ENCODE measurements around the gene PPP1R9A. TPM values are rescaled to one million over a fixed set of nuclear protein-coding genes. Genes with fewer than 3 reads are reported as not detected.

The PPP1R9A gene
- total RNA-seq, 3 donors from 2014 or later = 7.5 to 34.7 (median 19.3) TPM

DNA sequence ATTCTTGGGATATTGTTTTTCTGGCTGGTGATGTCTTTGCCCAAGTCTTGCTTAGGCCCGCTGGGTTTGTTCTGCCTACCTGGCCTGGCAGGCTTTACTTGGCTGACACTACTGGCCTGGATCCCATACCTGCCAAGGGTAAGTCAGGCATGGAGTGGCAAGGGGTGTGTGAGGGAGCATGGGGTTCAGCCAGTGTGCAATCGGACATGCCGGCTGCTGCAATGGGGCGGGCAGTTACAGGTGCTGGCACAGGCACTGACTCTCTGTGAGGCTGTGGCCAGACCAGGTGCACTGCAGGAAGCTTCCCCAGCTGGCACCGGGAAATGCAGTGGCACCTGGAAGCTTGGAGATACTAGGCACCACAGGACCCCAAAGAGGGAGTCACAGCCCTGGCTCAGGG lies 248.6 kb downstream of the PPP1R9A start:
- Histone ChIP-seq H3K36me3 (no peaks in the 10 kb centered on the region), H3K4me1 (no peaks in the 10 kb centered on the region), H3K27me3 (no peaks in the 10 kb centered on the region), H3K4me3 (no peak overlapping the region), H3K9me3 (no peaks in the 10 kb centered on the region), H3K27ac (no peak overlapping the region)
- intact Hi-C loops (cut with DNase I; ENCODE audit: low total_unique reads) = no loop called here
- peak in 1 of 2 donors; percentile 62 for DNase-seq (ENCODE audit: low spot score in 2 of 2)
- no peak for TF ChIP-seq POLR2A (IDR thresholded peaks at IDR 0.05)

- no peaks in the 10 kb centered on the region for H3K4me1 ChIP-seq
- H3K9me3 ChIP-seq = no peaks in the 10 kb centered on the region
- no peak overlapping the region for H3K27ac ChIP-seq
- H3K27me3 ChIP-seq = no peaks in the 10 kb centered on the region
- TF ChIP-seq POLR2AphosphoS5 (IDR thresholded peaks at IDR 0.05) (no peak), POLR2A (IDR thresholded peaks at IDR 0.05) (no peak)
- TF ChIP-seq, protein P1, sequence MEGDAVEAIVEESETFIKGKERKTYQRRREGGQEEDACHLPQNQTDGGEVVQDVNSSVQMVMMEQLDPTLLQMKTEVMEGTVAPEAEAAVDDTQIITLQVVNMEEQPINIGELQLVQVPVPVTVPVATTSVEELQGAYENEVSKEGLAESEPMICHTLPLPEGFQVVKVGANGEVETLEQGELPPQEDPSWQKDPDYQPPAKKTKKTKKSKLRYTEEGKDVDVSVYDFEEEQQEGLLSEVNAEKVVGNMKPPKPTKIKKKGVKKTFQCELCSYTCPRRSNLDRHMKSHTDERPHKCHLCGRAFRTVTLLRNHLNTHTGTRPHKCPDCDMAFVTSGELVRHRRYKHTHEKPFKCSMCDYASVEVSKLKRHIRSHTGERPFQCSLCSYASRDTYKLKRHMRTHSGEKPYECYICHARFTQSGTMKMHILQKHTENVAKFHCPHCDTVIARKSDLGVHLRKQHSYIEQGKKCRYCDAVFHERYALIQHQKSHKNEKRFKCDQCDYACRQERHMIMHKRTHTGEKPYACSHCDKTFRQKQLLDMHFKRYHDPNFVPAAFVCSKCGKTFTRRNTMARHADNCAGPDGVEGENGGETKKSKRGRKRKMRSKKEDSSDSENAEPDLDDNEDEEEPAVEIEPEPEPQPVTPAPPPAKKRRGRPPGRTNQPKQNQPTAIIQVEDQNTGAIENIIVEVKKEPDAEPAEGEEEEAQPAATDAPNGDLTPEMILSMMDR (IDR thresholded peaks at IDR 0.05) = no peak
- no peak for DNase-seq (ENCODE audit: low spot score in 2 of 2)
- no peak overlapping the region for H3K4me3 ChIP-seq
- no peaks in the 10 kb centered on the region for H3K36me3 ChIP-seq
- intact Hi-C loops (cut with DNase I; ENCODE audit: low total_unique reads) = no loop called here
These were observed 250.0 kb downstream of the PPP1R9A start for GRCh38 chr7:95157381-95157780.

DNA sequence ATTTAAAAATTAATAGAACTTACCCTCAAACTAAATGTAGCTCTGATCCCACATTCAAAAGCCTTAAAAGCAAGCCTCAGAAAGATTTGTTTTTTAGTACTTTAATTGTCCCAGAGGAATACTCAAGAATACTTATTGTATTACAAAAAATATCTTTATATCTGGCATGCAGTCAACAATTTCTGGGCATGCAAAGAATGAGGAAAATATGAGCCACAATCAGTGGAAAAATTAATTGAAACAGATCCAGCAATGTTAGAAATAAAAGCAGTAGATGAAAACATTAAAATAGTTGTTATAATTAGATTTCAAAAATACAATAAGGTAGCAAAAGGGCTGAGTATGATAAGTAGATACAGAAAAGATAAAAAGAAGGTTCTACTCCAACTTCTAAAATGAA lies 262.3 kb downstream of the PPP1R9A start:
- no peaks in the 10 kb centered on the region for H3K36me3 ChIP-seq
- H3K27ac ChIP-seq = no peak overlapping the region
- intact Hi-C loops (cut with DNase I; ENCODE audit: low total_unique reads) = no loop called here
- no peaks in the 10 kb centered on the region for H3K27me3 ChIP-seq
- no peaks in the 10 kb centered on the region for H3K9me3 ChIP-seq
- H3K4me3 ChIP-seq = no peak overlapping the region
- H3K4me1 ChIP-seq = no peaks in the 10 kb centered on the region
- no peak for DNase-seq (ENCODE audit: low spot score in 2 of 2)
- TF ChIP-seq POLR2AphosphoS5 (IDR thresholded peaks at IDR 0.05) (no peak), POLR2A (IDR thresholded peaks at IDR 0.05) (no peak)
- TF ChIP-seq, protein P1 (IDR thresholded peaks at IDR 0.05) = no peak

DNA sequence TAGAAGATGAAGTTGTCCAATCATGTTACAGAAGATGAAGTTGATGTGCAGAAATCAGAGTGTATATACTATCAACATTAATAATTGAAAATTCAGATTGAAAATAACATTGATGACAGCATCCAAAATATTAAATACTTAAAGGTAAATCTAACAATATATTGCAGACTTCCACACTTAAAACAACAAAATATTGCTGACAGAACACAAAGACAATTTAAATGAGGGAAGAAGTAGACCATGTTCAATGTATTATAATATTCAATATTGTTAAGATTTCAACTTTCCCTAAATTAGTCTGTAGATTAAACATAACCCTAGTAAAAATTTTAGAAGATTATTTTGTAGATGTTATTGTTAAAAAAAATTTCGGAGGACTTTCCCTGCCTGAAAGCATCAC lies 265.0 kb downstream of the PPP1R9A start:
- no peaks in the 10 kb centered on the region for H3K4me1 ChIP-seq
- no peak overlapping the region for H3K27ac ChIP-seq
- H3K4me3 ChIP-seq = no peak overlapping the region
- H3K27me3 ChIP-seq = no peaks in the 10 kb centered on the region
- TF ChIP-seq POLR2AphosphoS5 (IDR thresholded peaks at IDR 0.05) = no peak
- no peak for TF ChIP-seq POLR2A (IDR thresholded peaks at IDR 0.05)
- TF ChIP-seq, protein P1 (IDR thresholded peaks at IDR 0.05) = no peak
- H3K9me3 ChIP-seq = no peaks in the 10 kb centered on the region
- intact Hi-C loops (cut with DNase I; ENCODE audit: low total_unique reads) = no loop called here
- no peak for DNase-seq (ENCODE audit: low spot score in 2 of 2)
- H3K36me3 ChIP-seq = no peaks in the 10 kb centered on the region

- DNase-seq (ENCODE audit: low spot score in 2 of 2) = no peak
- H3K4me3 ChIP-seq = no peak overlapping the region
- H3K27me3 ChIP-seq = no peaks in the 10 kb centered on the region
- no peak for TF ChIP-seq POLR2AphosphoS5 (IDR thresholded peaks at IDR 0.05)
- TF ChIP-seq, protein P1 (IDR thresholded peaks at IDR 0.05) = no peak
- TF ChIP-seq POLR2A (IDR thresholded peaks at IDR 0.05) = no peak
- H3K4me1 ChIP-seq = no peaks in the 10 kb centered on the region
- intact Hi-C loops (cut with DNase I; ENCODE audit: low total_unique reads) = no loop called here
- no peak overlapping the region for H3K27ac ChIP-seq
- H3K36me3 ChIP-seq = no peaks in the 10 kb centered on the region
- H3K9me3 ChIP-seq = peaks cover 0 to 4% of the 10 kb centered on the region in 2 donors
These were observed 283.1 kb downstream of the PPP1R9A start for GRCh38 chr7:95190515-95190914.

- no peak for DNase-seq (ENCODE audit: low spot score in 2 of 2)
- H3K27ac ChIP-seq = no peak overlapping the region
- H3K27me3 ChIP-seq = no peaks in the 10 kb centered on the region
- TF ChIP-seq, protein P1 (IDR thresholded peaks at IDR 0.05) = no peak
- TF ChIP-seq POLR2AphosphoS5 (IDR thresholded peaks at IDR 0.05) (no peak), POLR2A (IDR thresholded peaks at IDR 0.05) (no peak)
- no peaks in the 10 kb centered on the region for H3K4me1 ChIP-seq
- H3K9me3 ChIP-seq = peaks cover 0 to 4% of the 10 kb centered on the region in 2 donors
- intact Hi-C loops (cut with DNase I; ENCODE audit: low total_unique reads) = no loop called here
- H3K36me3 ChIP-seq = no peaks in the 10 kb centered on the region
- H3K4me3 ChIP-seq = no peak overlapping the region
These were observed 284.4 kb downstream of the PPP1R9A start for GRCh38 chr7:95191795-95192194.
